Measurements from ENCODE around the gene KRABD2. TPM values are rescaled to one million over a fixed set of nuclear protein-coding genes. Genes with fewer than 3 reads are reported as not detected.

KRABD2 gene

DNA sequence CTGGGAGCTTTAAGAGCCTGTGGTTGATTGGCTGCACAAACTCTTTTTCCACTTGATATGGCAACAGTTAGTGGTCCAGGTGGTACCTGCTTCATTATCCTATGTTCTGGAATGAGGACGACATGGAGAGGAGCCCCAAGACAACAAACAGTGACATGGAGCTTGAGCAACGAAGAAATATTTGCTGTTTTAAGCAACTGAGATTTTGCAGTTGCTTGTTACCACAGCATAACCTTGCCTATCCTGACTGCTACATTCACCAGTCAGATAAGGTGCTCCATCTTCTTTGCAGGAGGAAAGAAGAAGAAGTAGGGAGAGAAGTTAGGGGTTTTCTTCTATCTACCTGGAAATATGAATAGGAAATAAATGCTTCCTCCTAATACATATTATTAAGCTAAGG lies 44.4 kb downstream of the KRABD2 start:
- intact Hi-C loops (cut with micrococcal nuclease) = no loop called here
- Histone ChIP-seq H3K36me3 (replicated peaks in 1 of 2; ENCODE audit: control insufficient read depth in 1 of 2, insufficient read depth in 2 of 2, low read length in 2 of 2) (no peaks in the 10 kb centered on the region), H4K20me1 (ENCODE audit: insufficient read depth, low read length) (no peaks in the 10 kb centered on the region), H3K79me2 (ENCODE audit: insufficient read depth, low read length) (no peaks in the 10 kb centered on the region), H3K27me3 (ENCODE audit: control insufficient read depth in 2 of 2, insufficient read depth in 2 of 2, low read length in 2 of 2) (peaks cover 3 to 11% of the 10 kb centered on the region in 2 donors), H3K9me3 (replicated peaks in 1 of 2; ENCODE audit: control insufficient read depth in 1 of 2, insufficient read depth in 1 of 2, low read length in 2 of 2) (no peaks in the 10 kb centered on the region), H2AFZ (ENCODE audit: insufficient read depth, low read depth, low read length, poor library complexity, severe bottlenecking) (no peak overlapping the region), H3K9ac (ENCODE audit: insufficient read depth, low read length, poor library complexity, severe bottlenecking) (no peak overlapping the region), H3K4me1 (ENCODE audit: control insufficient read depth in 1 of 2, insufficient read depth in 2 of 2, low read length in 2 of 2) (peaks cover 4% of the 10 kb centered on the region in 2 donors), H3K27ac (ENCODE audit: low read depth in 1 of 2, low read length in 2 of 2) (no peak overlapping the region), H3K4me2 (replicated peaks; ENCODE audit: extremely low read depth, low read length, poor library complexity, severe bottlenecking) (no peak overlapping the region), H3K4me3 (replicated peaks in 1 of 3; ENCODE audit: low read depth in 2 of 3, low read length in 3 of 3) (no peak overlapping the region)
- 100% methylated on average over 2 of the region's 2 CpGs for WGBS (ENCODE audit: insufficient coverage)
- Mint-ChIP-seq H3K27me3 (ENCODE audit: low read depth in 3 of 3) (peaks cover 15 to 23% (median 18%) of the 10 kb centered on the region in 3 donors), H3K4me3 (no peak overlapping the region), H3K27ac (no peak overlapping the region), H3K9me3 (peaks cover 0 to 9% (median 2%) of the 10 kb centered on the region in 7 donors), H3K36me3 (no peaks in the 10 kb centered on the region), H3K4me1 (peaks cover 5% of the 10 kb centered on the region)
- no peak for DNase-seq
- TF ChIP-seq CTCF (IDR thresholded peaks at IDR 0.05) = no peak

DNA sequence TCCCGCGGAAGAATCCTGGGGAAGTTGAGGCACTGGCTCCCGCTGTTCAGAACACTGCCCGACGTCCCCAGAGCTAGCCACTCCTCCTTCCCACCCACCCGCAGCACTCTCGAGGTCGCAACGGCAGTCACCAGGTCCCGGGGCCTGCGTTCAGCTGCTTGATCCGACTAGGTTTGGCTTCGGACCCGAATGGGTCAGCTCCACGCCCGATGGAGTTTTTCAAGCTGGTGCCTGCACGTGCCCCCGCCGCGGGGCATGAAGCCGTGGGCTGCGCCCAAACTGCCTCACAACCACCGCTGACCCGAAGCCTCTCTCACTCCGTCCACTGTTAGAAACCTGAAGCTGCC lies 49.2 kb downstream of the KRABD2 start:
- Histone ChIP-seq H4K20me1 (ENCODE audit: insufficient read depth, low read length) (no peaks in the 10 kb centered on the region), H3K4me2 (replicated peaks; ENCODE audit: extremely low read depth, low read length, poor library complexity, severe bottlenecking) (peak overlapping the region; percentile 81), H3K27me3 (ENCODE audit: control insufficient read depth in 2 of 2, insufficient read depth in 2 of 2, low read length in 2 of 2) (peaks cover 3 to 34% of the 10 kb centered on the region in 2 donors), H3K4me1 (ENCODE audit: control insufficient read depth in 1 of 2, insufficient read depth in 2 of 2, low read length in 2 of 2) (peaks cover 16 to 19% of the 10 kb centered on the region in 2 donors), H3K9me3 (replicated peaks in 1 of 2; ENCODE audit: control insufficient read depth in 1 of 2, insufficient read depth in 1 of 2, low read length in 2 of 2) (no peaks in the 10 kb centered on the region), H3K36me3 (replicated peaks in 1 of 2; ENCODE audit: control insufficient read depth in 1 of 2, insufficient read depth in 2 of 2, low read length in 2 of 2) (no peaks in the 10 kb centered on the region), H3K79me2 (ENCODE audit: insufficient read depth, low read length) (no peaks in the 10 kb centered on the region), H2AFZ (ENCODE audit: insufficient read depth, low read depth, low read length, poor library complexity, severe bottlenecking) (peak overlapping the region; percentile 90), H3K9ac (ENCODE audit: insufficient read depth, low read length, poor library complexity, severe bottlenecking) (peak overlapping the region; percentile 44), H3K4me3 (replicated peaks in 1 of 3; ENCODE audit: low read depth in 2 of 3, low read length in 3 of 3) (peak overlapping the region; percentile 16 to 75 (median 34)), H3K27ac (ENCODE audit: low read depth in 1 of 2, low read length in 2 of 2) (no peak overlapping the region)
- H3K9me3 Mint-ChIP-seq = peaks cover 0 to 9% (median 5%) of the 10 kb centered on the region in 7 donors
- WGBS (ENCODE audit: insufficient coverage) = 16% methylated on average over 25 of the region's 25 CpGs
- H3K27me3 Mint-ChIP-seq (ENCODE audit: low read depth in 3 of 3) = peaks cover 39 to 48% (median 42%) of the 10 kb centered on the region in 3 donors
- peaks cover 27% of the 10 kb centered on the region for H3K4me1 Mint-ChIP-seq
- intact Hi-C loops (cut with micrococcal nuclease) = no loop called here
- peak overlapping the region; percentile 76 to 92 for H3K4me3 Mint-ChIP-seq
- no peak overlapping the region for H3K27ac Mint-ChIP-seq
- no peak for DNase-seq
- no peaks in the 10 kb centered on the region for H3K36me3 Mint-ChIP-seq
- no peak for TF ChIP-seq CTCF (IDR thresholded peaks at IDR 0.05)

Small RNAs within 50 kb of the gene (small RNA-seq; reads per million reads assigned to genes)
- not detected for gene RF00265 (ENCODE audit: insufficient read length, low read depth)

Other genes starting within 250 kb of the KRABD2 start
- 100 to 1,000 TPM in 1 of 3 donors, 1 to 10 TPM in 2; 5.6 to 457 (median 9.6) TPM for gene PER1, start 224.3 kb downstream of the KRABD2 start, polyA plus RNA-seq
- gene VAMP2, start 213.8 kb downstream of the KRABD2 start, polyA plus RNA-seq = 100 to 1,000 TPM in 1 of 3 donors, 10 to 100 TPM in 2; 10.2 to 139 (median 14.5) TPM
- gene TMEM107, start 200.3 kb downstream of the KRABD2 start, polyA plus RNA-seq = 10 to 100 TPM; 20.5 to 37.4 (median 31.4) TPM
- 10 to 100 TPM in 2 of 3 donors, 1 to 10 TPM in 1; 5.4 to 14.1 (median 13.9) TPM for gene BORCS6, start 186.5 kb downstream of the KRABD2 start, polyA plus RNA-seq
- 1 to 10 TPM in 1 of 3 donors, under 1 TPM in 2; 0.38 to 4.2 (median 0.79) TPM for gene AURKB, start 166.1 kb downstream of the KRABD2 start, polyA plus RNA-seq
- 10 to 100 TPM in 1 of 3 donors, 1 to 10 TPM in 2; 2.2 to 49.1 (median 4.1) TPM for gene CTC1, start 128.6 kb downstream of the KRABD2 start, polyA plus RNA-seq
- 10 to 100 TPM in 1 of 3 donors, 1 to 10 TPM in 2; 4.1 to 12.8 (median 4.4) TPM for gene PFAS, start 127.4 kb downstream of the KRABD2 start, polyA plus RNA-seq
- gene RANGRF, start 88.0 kb downstream of the KRABD2 start, polyA plus RNA-seq = 10 to 100 TPM; 27.3 to 34.3 (median 31.7) TPM
- 10 to 100 TPM in 1 of 3 donors, 1 to 10 TPM in 1, under 1 TPM in 1; 0.96 to 10.9 (median 3.8) TPM for gene SLC25A35, start 81.3 kb downstream of the KRABD2 start, polyA plus RNA-seq
- not detected for gene ARHGEF15, start 66.5 kb downstream of the KRABD2 start, polyA plus RNA-seq
- gene ODF4, start 36.9 kb downstream of the KRABD2 start, polyA plus RNA-seq = not detected
- 1,000 to 10,000 TPM in 1 of 3 donors, 100 to 1,000 TPM in 2; 859 to 4,469 (median 884) TPM for gene RPL26, start 6.5 kb upstream of the KRABD2 start, polyA plus RNA-seq
- not detected for gene RNF222, start 21.1 kb upstream of the KRABD2 start, polyA plus RNA-seq
- gene NDEL1, start 59.2 kb upstream of the KRABD2 start, polyA plus RNA-seq = 10 to 100 TPM; 29.8 to 58.3 (median 39.7) TPM